Stomach (tissue), 9 donors: ENCODE measurements around the gene NOL12. TPM values are rescaled to one million over a fixed set of nuclear protein-coding genes. Genes with fewer than 3 reads are reported as not detected.

Experiments
- DNase-seq, 2 donors: peaks; one replicate each; pipeline versions ENCODE4 v3.0.0 to v3.0.0-alpha.2; 2013 to 2019
- H3K27ac ChIP-seq, 5 donors: fragments of 200-600 bp in 4 of 5; sonication (generic) in 4 of 5; one replicate each; pipeline ENCODE4 v1.5.1; 2013 to 2019; ENCODE audit warnings: mild to moderate bottlenecking in 1 of 5, moderate library complexity in 1 of 5
- H3K27me3 ChIP-seq, 3 donors: fragments of 200-600 bp; sonication (generic); one replicate each; pipeline ENCODE4 v1.5.1; 2017 to 2019; ENCODE audit warnings: mixed run types in 1 of 3
- H3K36me3 ChIP-seq, 4 donors: fragments of 200-600 bp; sonication (generic); 1 replicate in 3 of 4; 2 replicates in 1 of 4; pipeline ENCODE4 v1.5.1; 2016 to 2019
- H3K4me1 ChIP-seq, 4 donors: fragments of 200-600 bp; sonication (generic); one replicate each; pipeline ENCODE4 v1.5.1; 2016 to 2019
- H3K4me3 ChIP-seq, 4 donors: fragments of 200-600 bp; sonication (generic) in 3 of 4; one replicate each; pipeline ENCODE4 v1.5.1; 2016 to 2019; ENCODE audit warnings: mild to moderate bottlenecking in 1 of 4
- H3K9me3 ChIP-seq, 4 donors: fragments of 200-600 bp; sonication (generic); one replicate each; pipeline ENCODE4 v1.5.1; 2016 to 2019
- CTCF ChIP-seq, 7 experiments: fragments of 450-650 bp in 4 of 7; fragments of 200-600 bp in 3 of 7; sonication (generic) in 3 of 7; IDR thresholded peaks; one replicate each; pipeline ENCODE4 v1.5.1; 2016 to 2019; ENCODE audit warnings: antibody characterized with exemption in 7 of 7, control low read depth in 2 of 7, mild to moderate bottlenecking in 1 of 7
- EP300 ChIP-seq: sonication (generic); formaldehyde crosslinking; IDR thresholded peaks from one replicate; pipeline ENCODE4 v1.6.1; 2017; ENCODE audit warnings: antibody characterized with exemption
- POLR2A ChIP-seq, 4 donors: fragments of 450-650 bp; IDR thresholded peaks; one replicate each; pipeline ENCODE4 v1.6.1; 2016; ENCODE audit warnings: antibody characterized with exemption in 4 of 4, control low read depth in 2 of 4, mild to moderate bottlenecking in 1 of 4, moderate library complexity in 1 of 4
- POLR2AphosphoS5 ChIP-seq, 3 donors: sonication (generic); formaldehyde crosslinking; IDR thresholded peaks; one replicate each; pipeline ENCODE4 v1.6.1; 2016; ENCODE audit warnings: antibody characterized with exemption in 3 of 3
- WGBS, 5 donors: extraction: QIAGEN DNeasy Blood & Tissue Kit in 3 of 5; methylation state at CpG; one replicate each; pipeline versions ENCODE4 v1.1.5 to v1.1.7; 2013 to 2018; 5-methylcytosine and 5-hydroxymethylcytosine counted together
- intact Hi-C: fragments of 100-400 bp; cut with DNase I; formaldehyde crosslinking; loops from one replicate; pipeline ENCODE4 v1.15.1; 2023; ENCODE audit warnings: low total_unique reads
- polyA plus RNA-seq, 3 donors: library from polyadenylated mRNA; stranded (reverse); fragments of 200-250 nt; gene quantifications; one replicate each; pipeline ENCODE4 v1.2.3, GENCODE V29; 2013
- total RNA-seq, 5 donors: library from RNA; depleted of rRNA; stranded (reverse); fragments of >200 nt; gene quantifications; one replicate each; pipeline versions ENCODE4 v1.1.0 to v1.2.3, GENCODE V29; 2014 to 2016
- donor health status: healthy with polysubstance abuse.
- donor health status: Bipolar disorder and iron deficiency.
- donor health status: healthy.

The NOL12 gene
- total and polyA plus RNA-seq, 8 donors, result 9.3 to 64.6 (median 35.3) TPM

- intact Hi-C loops, result no loop called here
- no peak for DNase-seq
- no peaks in the 10 kb centered on the region for H3K36me3 ChIP-seq
- H3K9me3 ChIP-seq, result no peaks in the 10 kb centered on the region
- no peak overlapping the region for H3K4me3 ChIP-seq
- no peak overlapping the region for H3K27ac ChIP-seq
- 87 to 92% (median 91%) methylated on average over 9 to 10 of the region's 10 CpGs for WGBS, 5 donors
- TF ChIP-seq CTCF (IDR thresholded peaks at IDR 0.05) (no peak), EP300 (no peak), POLR2A (IDR thresholded peaks at IDR 0.05) (no peak), POLR2AphosphoS5 (IDR thresholded peaks at IDR 0.05) (no peak)
- H3K27me3 ChIP-seq, result no peaks in the 10 kb centered on the region
- H3K4me1 ChIP-seq, result no peaks in the 10 kb centered on the region
These were observed 25.3 kb downstream of the NOL12 start for GRCh38 chr22:37711490-37711889.

- intact Hi-C loops, result no loop called here
- H3K36me3 ChIP-seq, result no peaks in the 10 kb centered on the region
- H3K27me3 ChIP-seq, result no peaks in the 10 kb centered on the region
- no peaks in the 10 kb centered on the region for H3K9me3 ChIP-seq
- TF ChIP-seq EP300 (no peak), POLR2AphosphoS5 (IDR thresholded peaks at IDR 0.05) (no peak), CTCF (IDR thresholded peaks at IDR 0.05) (no peak), POLR2A (IDR thresholded peaks at IDR 0.05) (no peak)
- H3K4me3 ChIP-seq, result no peak overlapping the region
- whole genome bisulfite sequencing, 5 donors, result 88 to 98% (median 96%) methylated on average over 7 of the region's 7 CpGs
- no peak overlapping the region for H3K27ac ChIP-seq
- H3K4me1 ChIP-seq, result no peaks in the 10 kb centered on the region
- DNase-seq, result no peak
These were observed 27.6 kb downstream of the NOL12 start for GRCh38 chr22:37713761-37714160.

GRCh38 chr22:37714634-37715033 lies 28.5 kb downstream of the NOL12 start:
- Histone ChIP-seq H3K27ac (no peak overlapping the region), H3K4me1 (no peaks in the 10 kb centered on the region), H3K4me3 (no peak overlapping the region), H3K36me3 (no peaks in the 10 kb centered on the region), H3K27me3 (no peaks in the 10 kb centered on the region), H3K9me3 (no peaks in the 10 kb centered on the region)
- DNase-seq, result no peak
- TF ChIP-seq POLR2A (IDR thresholded peaks at IDR 0.05), result no peak
- no peak for TF ChIP-seq POLR2AphosphoS5 (IDR thresholded peaks at IDR 0.05)
- no peak for TF ChIP-seq CTCF (IDR thresholded peaks at IDR 0.05)
- TF ChIP-seq EP300, result no peak
- intact Hi-C loops, result no loop called here
- WGBS, 5 donors, result 83 to 100% (median 94%) methylated on average over 2 of the region's 2 CpGs

GRCh38 chr22:37715760-37716159 lies 29.6 kb downstream of the NOL12 start:
- Histone ChIP-seq H3K27me3 (no peaks in the 10 kb centered on the region), H3K36me3 (no peaks in the 10 kb centered on the region), H3K4me3 (no peak overlapping the region), H3K27ac (no peak overlapping the region), H3K4me1 (no peaks in the 10 kb centered on the region), H3K9me3 (no peaks in the 10 kb centered on the region)
- DNase-seq, result no peak
- WGBS, 5 donors, result 90 to 97% (median 94%) methylated on average over 6 to 7 of the region's 7 CpGs
- TF ChIP-seq EP300 (no peak), POLR2AphosphoS5 (IDR thresholded peaks at IDR 0.05) (no peak), CTCF (IDR thresholded peaks at IDR 0.05) (no peak), POLR2A (IDR thresholded peaks at IDR 0.05) (no peak)
- intact Hi-C loops, result no loop called here
